Measurements from ENCODE around the gene GGA1.
"Not testable (repeated sequence)": the region's sequence is repeated elsewhere in the genome, so short reads cannot be mapped to it uniquely, and the experiment has no call there.

The GGA1 gene

DNA sequence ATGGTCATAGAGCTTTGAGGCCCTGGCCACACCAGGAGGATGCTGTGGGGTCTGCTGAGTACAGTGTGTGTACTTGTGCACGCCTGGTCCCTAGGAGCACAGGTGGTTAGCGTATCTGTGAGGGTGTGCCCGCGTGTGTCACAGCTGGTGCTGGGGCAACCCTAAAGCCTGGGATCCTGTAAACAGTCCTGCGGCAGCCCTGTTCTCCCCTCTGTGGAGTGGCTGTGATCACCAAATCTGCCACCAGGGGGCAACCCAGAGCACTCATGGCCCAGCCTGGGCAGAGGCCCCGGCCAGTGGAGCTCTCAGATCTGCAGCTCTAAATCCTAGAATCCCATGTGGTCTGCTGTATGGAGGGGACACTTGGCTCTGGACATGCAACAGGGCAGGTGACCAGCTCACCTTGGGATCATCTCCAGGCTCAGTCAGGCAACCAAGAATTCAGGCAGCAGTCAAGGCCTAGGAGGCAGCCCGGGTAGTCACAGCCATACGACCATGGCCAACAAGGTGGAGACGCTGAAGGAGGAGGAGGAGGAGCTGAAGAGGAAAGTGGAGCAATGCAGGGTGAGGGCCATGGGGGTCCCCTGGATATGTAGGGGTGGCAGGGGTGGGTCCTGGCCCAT lies 34.7 kb downstream of the GGA1 start:
- Histone ChIP-seq H3K27me3 (replicated peaks; ENCODE audit: control insufficient read depth, insufficient read depth, low read length) (no peaks in the 10 kb centered on the region), H3K36me3 (ENCODE audit: control insufficient read depth, insufficient read depth, low read length, severe bottlenecking) (no peaks in the 10 kb centered on the region), H3K4me1 (ENCODE audit: control insufficient read depth, insufficient read depth, low read length) (peaks cover 19% of the 10 kb centered on the region), H3K4me3 (ENCODE audit: low read length) (no peak overlapping the region), H3K9ac (ENCODE audit: low read length) (peak overlapping the region; percentile 44), H3K9me3 (ENCODE audit: control insufficient read depth, low read length) (no peaks in the 10 kb centered on the region)
- peak; percentile 89 for DNase-seq (ENCODE audit: low read depth)

DNA sequence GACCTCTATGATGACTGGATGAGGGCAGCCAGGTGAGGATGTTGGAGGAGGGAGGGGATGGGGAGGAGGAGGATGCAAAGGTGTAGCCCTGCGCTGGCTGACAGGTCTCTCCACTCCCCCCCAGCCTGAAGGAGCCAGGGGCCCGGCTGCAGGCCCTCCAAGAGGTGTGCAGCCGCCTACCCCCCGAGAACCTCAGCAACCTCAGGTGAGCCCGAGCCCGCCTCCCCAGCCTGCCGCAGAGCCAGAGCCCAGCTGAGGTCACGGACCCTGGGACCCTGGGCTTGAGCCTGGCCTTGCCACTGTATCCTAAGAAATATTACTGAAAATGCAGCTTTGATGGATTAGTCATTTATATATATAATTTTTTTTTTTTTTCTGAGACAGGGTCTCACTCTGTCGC lies 38.7 kb downstream of the GGA1 start:
- H3K4me3 ChIP-seq (ENCODE audit: low read length): no peak overlapping the region
- peaks cover 13% of the 10 kb centered on the region for H3K36me3 ChIP-seq (ENCODE audit: control insufficient read depth, insufficient read depth, low read length, severe bottlenecking)
- H3K27me3 ChIP-seq (replicated peaks; ENCODE audit: control insufficient read depth, insufficient read depth, low read length): no peaks in the 10 kb centered on the region
- H3K9ac ChIP-seq (ENCODE audit: low read length): no peak overlapping the region
- DNase-seq (ENCODE audit: low read depth): no peak
- no peaks in the 10 kb centered on the region for H3K9me3 ChIP-seq (ENCODE audit: control insufficient read depth, low read length)
- no peaks in the 10 kb centered on the region for H3K4me1 ChIP-seq (ENCODE audit: control insufficient read depth, insufficient read depth, low read length)

DNA sequence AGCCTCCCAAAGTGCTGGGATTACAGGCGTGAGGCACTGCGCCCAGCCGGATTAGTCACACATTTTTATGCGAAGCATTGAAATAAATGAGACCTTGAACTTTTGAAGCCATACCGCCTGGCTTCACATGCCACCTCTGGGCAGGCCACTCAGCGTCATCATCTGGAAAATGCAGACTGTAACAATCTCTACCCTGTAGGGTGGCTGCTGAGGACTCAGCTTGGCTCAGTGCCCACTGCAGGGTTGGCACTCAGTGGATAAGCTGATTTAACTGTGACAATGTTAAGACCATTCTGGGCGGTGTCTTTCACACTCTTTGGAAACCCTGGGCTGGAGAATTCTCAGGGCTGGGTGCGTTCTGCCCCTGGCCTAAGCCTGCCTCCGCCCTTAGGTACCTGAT lies 39.3 kb downstream of the GGA1 start:
- Histone ChIP-seq H3K27me3 (replicated peaks; ENCODE audit: control insufficient read depth, insufficient read depth, low read length) (no peaks in the 10 kb centered on the region), H3K36me3 (ENCODE audit: control insufficient read depth, insufficient read depth, low read length, severe bottlenecking) (peaks cover 13% of the 10 kb centered on the region), H3K4me1 (ENCODE audit: control insufficient read depth, insufficient read depth, low read length) (no peaks in the 10 kb centered on the region), H3K4me3 (ENCODE audit: low read length) (no peak overlapping the region), H3K9me3 (ENCODE audit: control insufficient read depth, low read length) (no peaks in the 10 kb centered on the region), H3K9ac (ENCODE audit: low read length) (no peak overlapping the region)
- no peak for DNase-seq (ENCODE audit: low read depth)

DNA sequence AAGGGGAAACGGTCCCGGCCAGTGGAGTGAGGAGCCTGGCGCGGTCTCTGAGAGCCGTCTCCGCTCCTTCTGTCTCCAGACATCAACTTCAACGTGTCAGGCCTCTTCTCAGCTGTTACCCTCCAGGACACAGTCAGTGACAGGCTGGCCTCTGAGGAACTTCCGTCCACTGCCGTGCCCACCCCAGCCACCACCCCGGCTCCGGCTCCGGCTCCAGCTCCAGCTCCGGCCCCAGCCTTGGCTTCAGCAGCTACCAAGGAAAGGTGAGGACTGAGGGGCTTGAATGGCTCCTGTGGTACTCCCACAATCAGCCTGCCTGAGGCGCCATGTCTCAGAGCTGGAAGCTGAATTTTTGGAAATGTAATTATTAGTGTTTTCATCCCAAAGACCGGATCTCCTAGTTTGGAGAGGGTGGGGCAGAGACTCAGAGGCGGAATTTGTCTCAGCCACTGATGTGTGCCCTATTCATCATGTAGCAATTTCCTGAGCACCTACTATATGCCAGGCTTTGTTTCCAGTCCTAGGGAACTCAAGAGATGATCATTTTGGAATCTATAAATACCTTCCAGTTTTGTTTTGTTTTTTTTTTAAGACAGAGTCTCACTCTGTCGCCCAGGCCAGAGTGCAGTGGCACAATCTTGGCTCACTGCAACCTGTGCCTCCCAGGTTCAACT lies 42.0 kb downstream of the GGA1 start:
- H3K9ac ChIP-seq (ENCODE audit: low read length): no peak overlapping the region
- no peaks in the 10 kb centered on the region for H3K9me3 ChIP-seq (ENCODE audit: control insufficient read depth, low read length)
- H3K4me3 ChIP-seq (ENCODE audit: low read length): no peak overlapping the region
- DNase-seq (ENCODE audit: low read depth): no peak
- no peaks in the 10 kb centered on the region for H3K4me1 ChIP-seq (ENCODE audit: control insufficient read depth, insufficient read depth, low read length)
- peaks cover 18% of the 10 kb centered on the region for H3K36me3 ChIP-seq (ENCODE audit: control insufficient read depth, insufficient read depth, low read length, severe bottlenecking)
- no peaks in the 10 kb centered on the region for H3K27me3 ChIP-seq (replicated peaks; ENCODE audit: control insufficient read depth, insufficient read depth, low read length)

DNA sequence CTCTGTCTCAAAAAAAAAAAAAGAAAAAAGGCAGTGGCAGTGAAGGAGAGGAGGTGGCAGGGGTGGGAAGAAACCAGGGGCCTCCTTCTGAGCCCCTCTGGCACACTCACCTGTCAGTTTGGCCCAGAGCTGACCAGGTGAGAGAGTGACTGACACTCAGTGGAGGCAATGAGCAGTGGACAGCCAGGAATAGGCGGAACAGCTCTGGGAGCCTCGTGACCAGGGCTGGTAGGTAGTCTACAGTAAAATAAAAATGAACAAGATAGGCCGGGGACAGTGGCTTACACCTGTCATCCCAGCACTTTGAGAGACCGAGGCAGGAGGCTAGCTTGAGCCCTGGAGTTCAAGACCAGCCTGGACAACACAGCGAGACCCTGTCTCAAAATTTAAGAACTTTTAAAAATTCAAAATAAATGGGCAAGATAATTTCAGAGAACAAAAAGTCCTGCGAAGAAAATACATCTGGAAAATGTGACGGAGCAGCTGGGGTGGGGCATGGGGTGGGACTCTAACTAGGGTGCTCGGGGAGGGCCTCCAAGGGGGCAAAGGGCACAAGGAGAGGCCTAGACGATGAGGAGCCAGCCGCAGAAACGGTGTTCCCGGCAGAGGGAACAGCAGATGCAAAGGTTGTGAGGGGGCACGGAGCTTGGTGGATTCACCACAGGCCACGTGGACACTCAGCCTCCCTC lies 46.1 kb downstream of the GGA1 start:
- peaks cover 18% of the 10 kb centered on the region for H3K36me3 ChIP-seq (ENCODE audit: control insufficient read depth, insufficient read depth, low read length, severe bottlenecking)
- H3K9ac ChIP-seq (ENCODE audit: low read length): no peak overlapping the region
- H3K4me3 ChIP-seq (ENCODE audit: low read length): no peak overlapping the region
- no peaks in the 10 kb centered on the region for H3K27me3 ChIP-seq (replicated peaks; ENCODE audit: control insufficient read depth, insufficient read depth, low read length)
- peaks cover 11% of the 10 kb centered on the region for H3K4me1 ChIP-seq (ENCODE audit: control insufficient read depth, insufficient read depth, low read length)
- DNase-seq (ENCODE audit: low read depth): no peak
- H3K9me3 ChIP-seq (ENCODE audit: control insufficient read depth, low read length): no peaks in the 10 kb centered on the region

DNA sequence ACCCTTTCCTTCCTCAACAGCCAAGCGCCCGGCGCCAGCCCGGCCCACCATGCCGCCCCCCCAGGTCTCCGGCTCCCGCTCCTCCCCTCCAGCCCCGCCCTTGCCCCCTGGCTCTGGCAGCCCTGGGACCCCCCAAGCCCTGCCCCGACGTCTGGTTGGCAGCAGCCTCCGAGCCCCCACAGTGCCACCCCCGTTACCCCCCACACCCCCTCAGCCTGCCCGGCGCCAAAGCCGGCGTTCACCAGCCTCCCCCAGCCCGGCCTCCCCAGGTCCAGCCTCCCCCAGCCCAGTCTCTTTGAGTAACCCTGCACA lies 46.6 kb downstream of the GGA1 start:
- DNase-seq (ENCODE audit: low read depth): no peak
- H3K4me3 ChIP-seq (ENCODE audit: low read length): no peak overlapping the region

DNA sequence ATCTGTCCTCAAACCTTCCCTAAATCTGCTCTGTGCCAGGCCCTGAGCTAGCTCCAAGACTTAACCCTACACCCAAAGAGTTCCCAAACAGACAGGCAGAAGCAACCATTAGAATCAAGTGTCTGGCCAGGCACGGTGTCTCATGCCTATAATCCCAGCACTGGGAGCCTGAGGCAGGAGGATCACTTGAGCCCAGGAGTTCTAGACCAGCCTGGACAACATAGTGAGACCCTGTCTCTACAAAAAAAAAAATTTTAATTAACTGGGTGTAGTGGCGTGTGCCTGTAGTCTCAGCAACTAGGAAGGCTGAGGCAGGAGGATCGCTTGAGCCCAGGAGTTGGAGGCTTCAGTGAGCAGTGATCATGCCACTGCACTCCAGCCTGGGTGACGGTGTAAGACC lies 47.9 kb downstream of the GGA1 start:
- H3K9ac ChIP-seq (ENCODE audit: low read length); H3K4me3 ChIP-seq (ENCODE audit: low read length); H3K27me3 ChIP-seq (replicated peaks; ENCODE audit: control insufficient read depth, insufficient read depth, low read length); H3K9me3 ChIP-seq (ENCODE audit: control insufficient read depth, low read length); DNase-seq (ENCODE audit: low read depth); H3K36me3 ChIP-seq (ENCODE audit: control insufficient read depth, insufficient read depth, low read length, severe bottlenecking): not testable (repeated sequence)
- peaks cover 22% of the 10 kb centered on the region for H3K4me1 ChIP-seq (ENCODE audit: control insufficient read depth, insufficient read depth, low read length)

More for the DNA sequence above, 46.6 kb downstream of the GGA1 start:
- H3K36me3 ChIP-seq (ENCODE audit: control insufficient read depth, insufficient read depth, low read length, severe bottlenecking): peaks cover 18% of the 10 kb centered on the region
- no peaks in the 10 kb centered on the region for H3K9me3 ChIP-seq (ENCODE audit: control insufficient read depth, low read length)
- H3K27me3 ChIP-seq (replicated peaks; ENCODE audit: control insufficient read depth, insufficient read depth, low read length): no peaks in the 10 kb centered on the region
- H3K9ac ChIP-seq (ENCODE audit: low read length): no peak overlapping the region
- H3K4me1 ChIP-seq (ENCODE audit: control insufficient read depth, insufficient read depth, low read length): peaks cover 15% of the 10 kb centered on the region

DNA sequence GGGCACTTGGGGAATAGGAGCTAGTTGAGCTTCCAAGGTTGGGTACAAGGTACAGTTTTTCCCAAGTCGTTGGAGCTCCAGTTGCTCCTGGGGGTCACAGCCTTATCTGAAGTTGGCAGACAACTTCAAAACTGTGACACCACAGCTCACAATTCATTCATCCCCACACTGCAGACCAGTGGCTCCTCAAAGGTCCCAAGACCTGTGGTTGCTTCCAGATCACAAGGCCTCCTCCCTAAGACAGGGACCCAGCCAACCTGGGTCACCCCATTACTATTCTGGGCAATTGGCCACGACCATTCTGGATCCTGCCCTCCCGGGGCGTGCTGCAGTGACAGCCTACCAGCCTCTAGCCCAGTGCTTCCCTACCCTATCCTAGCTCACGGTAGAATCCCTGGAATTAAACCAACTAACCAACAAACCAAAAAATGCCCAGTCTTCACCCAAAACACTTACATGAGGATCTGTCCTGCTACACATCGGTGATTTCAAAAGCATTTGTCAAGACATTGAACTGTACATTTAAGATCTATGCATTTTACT lies 49.0 kb downstream of the GGA1 start:
- no peaks in the 10 kb centered on the region for H3K27me3 ChIP-seq (replicated peaks; ENCODE audit: control insufficient read depth, insufficient read depth, low read length)
- H3K36me3 ChIP-seq (ENCODE audit: control insufficient read depth, insufficient read depth, low read length, severe bottlenecking): peaks cover 5% of the 10 kb centered on the region
- no peaks in the 10 kb centered on the region for H3K9me3 ChIP-seq (ENCODE audit: control insufficient read depth, low read length)
- H3K9ac ChIP-seq (ENCODE audit: low read length): peak overlapping the region; percentile 78
- no peak for DNase-seq (ENCODE audit: low read depth)
- peak overlapping the region; percentile 81 for H3K4me3 ChIP-seq (ENCODE audit: low read length)
- peaks cover 23% of the 10 kb centered on the region for H3K4me1 ChIP-seq (ENCODE audit: control insufficient read depth, insufficient read depth, low read length)

DNA sequence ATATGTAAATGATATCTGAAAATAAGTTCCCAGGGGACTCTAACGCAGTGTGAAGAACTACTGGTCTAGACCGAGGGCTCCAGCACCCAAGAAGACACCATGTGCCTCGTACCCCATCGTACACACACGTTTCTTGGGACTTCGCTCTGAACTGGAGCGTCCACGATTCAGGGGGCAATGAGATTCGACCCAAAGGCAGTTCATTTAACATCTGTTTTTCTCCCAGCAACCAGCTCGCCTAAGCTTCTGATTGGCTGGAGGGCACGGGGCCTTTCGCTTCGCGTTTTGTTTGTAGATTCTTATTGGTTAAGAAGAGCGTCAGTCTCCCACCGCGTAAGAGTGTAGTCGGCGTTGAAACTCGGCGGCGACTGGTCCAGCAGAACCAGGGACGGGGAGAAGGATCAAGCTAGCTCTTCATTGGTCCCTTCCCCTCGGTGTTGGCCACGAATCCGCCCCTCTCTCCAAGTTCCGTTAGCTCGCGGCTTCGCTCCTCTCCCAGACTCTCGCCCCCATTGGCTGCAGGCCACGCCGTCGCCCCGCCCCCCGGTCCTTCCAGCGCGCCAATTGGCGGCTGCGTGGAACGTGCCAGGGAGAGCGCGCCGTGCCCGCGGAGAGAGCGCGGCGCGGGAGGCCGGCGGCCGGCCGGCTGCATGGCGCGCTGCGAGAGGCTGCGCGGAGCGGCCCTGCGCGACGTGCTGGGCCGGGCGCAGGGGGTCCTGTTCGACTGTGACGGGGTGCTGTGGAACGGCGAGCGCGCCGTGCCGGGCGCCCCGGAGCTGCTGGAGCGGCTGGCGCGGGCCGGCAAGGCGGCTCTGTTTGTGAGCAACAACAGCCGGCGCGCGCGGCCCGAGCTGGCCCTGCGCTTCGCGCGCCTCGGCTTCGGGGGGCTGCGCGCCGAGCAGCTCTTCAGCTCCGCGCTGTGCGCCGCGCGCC lies 49.8 kb downstream of the GGA1 start, which contains the start of gene PDXP:
Gene PDXP, plus strand, starts transcription at position 591 of the 933 bp plus-strand sequence. Its CDS starts 60 bp downstream, at position 651.
- Histone ChIP-seq H3K27me3 (replicated peaks; ENCODE audit: control insufficient read depth, insufficient read depth, low read length) (no peaks in the 10 kb centered on the region), H3K9me3 (ENCODE audit: control insufficient read depth, low read length) (no peaks in the 10 kb centered on the region), H3K4me3 (ENCODE audit: low read length) (peak within 1 kb of the TSS; percentile 81), H3K36me3 (ENCODE audit: control insufficient read depth, insufficient read depth, low read length, severe bottlenecking) (peaks cover 2% of the 10 kb centered on the region), H3K4me1 (ENCODE audit: control insufficient read depth, insufficient read depth, low read length) (peaks cover 23% of the 10 kb centered on the region), H3K9ac (ENCODE audit: low read length) (peak within 1 kb of the TSS; percentile 82)
- peak; percentile 100 for DNase-seq (ENCODE audit: low read depth)

DNA sequence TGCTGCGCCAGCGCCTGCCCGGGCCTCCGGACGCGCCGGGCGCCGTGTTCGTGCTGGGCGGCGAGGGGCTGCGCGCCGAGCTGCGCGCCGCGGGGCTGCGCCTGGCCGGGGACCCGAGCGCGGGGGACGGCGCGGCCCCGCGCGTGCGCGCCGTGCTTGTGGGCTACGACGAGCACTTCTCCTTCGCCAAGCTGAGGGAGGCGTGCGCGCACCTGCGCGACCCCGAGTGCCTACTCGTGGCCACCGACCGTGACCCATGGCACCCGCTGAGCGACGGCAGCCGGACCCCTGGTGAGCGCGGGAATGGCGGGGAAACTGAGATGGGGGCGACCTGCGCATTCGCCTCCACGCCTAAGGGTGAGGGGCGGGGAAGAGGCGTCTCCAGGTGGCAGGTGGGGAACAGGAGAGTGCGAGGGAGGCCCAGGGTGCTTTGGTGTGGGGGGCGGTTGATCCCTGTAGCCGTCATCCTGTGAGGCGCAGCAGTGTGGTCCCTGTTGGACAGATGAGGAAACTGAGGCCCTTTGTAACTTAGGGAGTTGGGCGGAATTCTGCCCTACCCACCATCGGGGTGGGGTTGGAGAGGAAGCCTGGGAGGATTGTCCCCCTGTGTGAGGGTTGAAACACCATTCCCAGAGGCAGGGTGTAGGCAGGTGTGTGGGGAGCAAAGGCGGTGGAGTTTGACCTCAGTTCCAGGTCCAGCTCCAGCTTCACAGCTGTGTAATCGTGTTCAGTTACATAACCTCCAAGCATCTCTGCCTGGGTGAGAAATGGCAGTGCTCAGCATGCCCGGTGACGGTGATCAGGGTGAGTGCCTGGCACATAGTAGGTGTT lies 50.6 kb downstream of the GGA1 start:
- Histone ChIP-seq H3K9me3 (ENCODE audit: control insufficient read depth, low read length) (no peaks in the 10 kb centered on the region), H3K36me3 (ENCODE audit: control insufficient read depth, insufficient read depth, low read length, severe bottlenecking) (no peaks in the 10 kb centered on the region), H3K4me1 (ENCODE audit: control insufficient read depth, insufficient read depth, low read length) (peaks cover 23% of the 10 kb centered on the region), H3K27me3 (replicated peaks; ENCODE audit: control insufficient read depth, insufficient read depth, low read length) (no peaks in the 10 kb centered on the region), H3K4me3 (ENCODE audit: low read length) (peak overlapping the region; percentile 81), H3K9ac (ENCODE audit: low read length) (peak overlapping the region; percentile 82)
- DNase-seq (ENCODE audit: low read depth): no peak
